ENCODE results near the gene JAKMIP2. TPM values are rescaled to one million over a fixed set of nuclear protein-coding genes. Genes with fewer than 3 reads are reported as not detected.

JAKMIP2 gene
- total RNA-seq, 4 donors from 2014 or later = 0.28 to 2.0 (median 0.73) TPM

GRCh38 chr5:147690595-147690994 lies 91.9 kb downstream of the JAKMIP2 start:
- no peak for TF ChIP-seq CTCF (IDR thresholded peaks at IDR 0.05)
- ATAC-seq (ENCODE audit: low FRiP score) = no peak
- DNase-seq (ENCODE audit: low spot score) = no peak

DNA sequence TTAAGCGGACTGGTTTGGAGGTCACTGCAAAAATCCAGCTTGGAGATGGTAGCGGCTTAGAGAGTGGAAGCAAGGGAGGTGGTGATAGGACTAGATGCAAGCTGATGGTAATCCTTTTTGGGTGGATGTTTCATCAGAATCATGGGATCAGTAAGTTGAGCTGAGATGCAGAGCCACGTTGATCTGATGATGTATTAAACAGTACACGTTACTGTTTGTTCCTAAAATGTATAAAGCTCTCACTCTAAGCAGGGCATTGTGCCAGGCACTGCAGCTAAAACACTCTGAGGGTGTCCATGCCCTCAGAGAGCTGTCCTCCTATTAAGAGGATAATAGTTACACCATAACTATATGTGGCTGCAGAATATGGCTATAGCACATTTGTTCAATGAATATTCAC lies 93.1 kb downstream of the JAKMIP2 start:
- ATAC-seq (ENCODE audit: low FRiP score) (no peak), DNase-seq (ENCODE audit: low spot score) (no peak)
- TF ChIP-seq CTCF (IDR thresholded peaks at IDR 0.05) = no peak

- no peak for DNase-seq (ENCODE audit: low spot score)
- peak; percentile 87 for ATAC-seq (ENCODE audit: low FRiP score)
- TF ChIP-seq CTCF (IDR thresholded peaks at IDR 0.05) = no peak
Measured at GRCh38 chr5:147688656-147689356, 93.7 kb downstream of the JAKMIP2 start.

GRCh38 chr5:147687118-147687517 lies 95.4 kb downstream of the JAKMIP2 start:
- DNase-seq (ENCODE audit: low spot score) (no peak), ATAC-seq (ENCODE audit: low FRiP score) (no peak)
- no peak for TF ChIP-seq CTCF (IDR thresholded peaks at IDR 0.05)

DNA sequence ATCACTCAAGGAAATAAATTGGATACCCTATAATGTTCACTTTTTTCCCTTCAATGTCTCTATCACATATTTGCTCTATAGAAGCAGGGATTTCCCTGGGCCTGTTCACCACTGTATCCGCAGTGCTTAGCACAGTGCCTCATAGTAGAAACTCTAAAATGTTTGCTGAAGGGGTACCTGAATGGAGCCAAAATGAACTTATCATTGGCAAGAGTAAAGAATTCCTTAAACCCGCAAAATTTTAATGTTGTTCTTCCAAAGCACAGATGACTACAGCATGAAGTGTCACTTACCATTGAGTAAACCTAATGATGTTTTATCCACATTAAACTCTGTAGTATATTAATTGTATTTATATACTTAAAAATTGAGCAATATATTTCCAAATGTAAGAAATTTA lies 96.1 kb downstream of the JAKMIP2 start:
- TF ChIP-seq CTCF (IDR thresholded peaks at IDR 0.05) = no peak
- ATAC-seq (ENCODE audit: low FRiP score) (no peak), DNase-seq (ENCODE audit: low spot score) (no peak)

DNA sequence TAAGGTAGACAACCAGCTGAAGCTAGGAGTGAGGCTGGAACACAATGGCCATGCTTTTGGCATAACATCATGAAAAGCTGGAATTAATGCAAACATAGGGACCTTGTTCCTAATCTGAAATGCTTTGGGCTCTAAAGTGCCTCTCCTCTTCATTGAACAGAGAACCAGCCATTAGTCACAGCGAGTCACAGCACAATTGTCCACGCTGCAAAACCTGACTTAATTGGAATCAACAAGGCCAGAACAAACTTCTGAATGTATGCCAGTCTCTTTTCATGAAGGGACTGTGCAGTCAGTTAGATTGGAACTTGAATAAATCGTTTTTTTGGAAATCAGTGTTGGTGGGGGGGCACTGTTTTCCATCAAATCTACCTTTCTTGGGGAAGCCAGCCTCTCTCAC lies 96.5 kb downstream of the JAKMIP2 start:
- ATAC-seq (ENCODE audit: low FRiP score) = no peak
- no peak for DNase-seq (ENCODE audit: low spot score)
- no peak for TF ChIP-seq CTCF (IDR thresholded peaks at IDR 0.05)

DNA sequence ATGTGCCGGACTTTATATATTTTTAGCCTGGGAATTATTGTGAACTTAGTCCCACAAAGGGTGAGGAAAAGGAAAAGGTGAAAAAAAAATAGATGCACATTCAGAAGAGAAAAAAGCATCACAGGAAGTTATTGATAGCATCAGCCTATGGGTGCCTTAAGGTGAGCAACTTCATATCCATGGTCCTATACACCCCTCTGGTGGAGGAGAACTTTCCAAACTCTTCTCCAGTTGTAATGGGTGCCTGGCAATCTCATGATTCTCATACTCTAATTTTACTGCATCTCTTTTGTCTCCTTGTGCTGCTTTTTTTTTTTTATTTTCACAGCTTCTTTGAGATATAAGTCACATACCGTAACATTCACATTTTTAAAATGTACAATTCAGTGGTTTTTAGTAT lies 107.4 kb downstream of the JAKMIP2 start:
- no peak for ATAC-seq (ENCODE audit: low FRiP score)
- DNase-seq (ENCODE audit: low spot score) = no peak
- no peak for TF ChIP-seq CTCF (IDR thresholded peaks at IDR 0.05)

Measured in omental fat pad (tissue), 4 donors.